GM19193 (cell line): ENCODE measurements around the gene KPNA1.

Experiments
- POLR2A ChIP-seq: IDR thresholded peaks from 4 replicates; pipeline ENCODE4 v1.6.1; 2011; ENCODE audit not compliant: insufficient read depth, insufficient read length; ENCODE audit errors: extremely low read depth

KPNA1 gene

DNA sequence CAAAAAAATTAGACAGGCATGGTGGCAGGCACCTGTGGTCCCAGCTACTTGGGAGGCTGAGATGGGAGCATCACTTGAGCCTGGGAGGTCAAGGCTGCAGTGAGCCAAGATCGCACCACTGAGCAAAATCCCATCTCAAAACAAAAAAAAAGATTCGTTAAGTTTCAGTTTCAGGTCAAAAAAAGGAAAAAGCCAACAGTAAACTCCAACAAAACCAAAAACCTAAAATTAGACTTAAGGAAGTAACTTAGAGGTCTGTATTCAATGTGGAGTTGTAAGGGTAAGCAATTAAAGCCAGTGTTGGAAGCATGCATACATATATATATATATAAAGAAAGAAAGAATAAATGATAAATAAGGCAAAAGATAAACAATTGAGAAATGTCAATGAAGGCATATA, 11.8 kb downstream of the KPNA1 start:
- no peak for TF ChIP-seq POLR2A

DNA sequence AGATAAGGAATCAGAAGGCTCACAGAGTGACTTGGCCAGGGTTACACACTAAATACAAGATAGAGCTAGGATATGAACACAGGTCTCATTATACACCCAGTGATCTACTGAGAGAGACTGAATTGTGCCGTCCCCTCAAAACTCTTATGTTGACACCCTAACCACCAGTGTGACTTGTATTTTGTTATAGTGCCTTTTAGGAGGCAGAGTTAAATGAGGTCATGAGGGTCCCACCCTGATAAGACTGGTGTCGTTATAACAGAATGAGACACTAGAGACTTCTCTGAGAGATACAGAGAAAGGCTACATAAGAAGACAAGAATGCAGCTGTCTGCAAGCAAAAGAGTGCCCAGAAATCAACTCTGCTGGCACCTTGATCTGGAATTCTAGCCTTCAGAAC, 12.6 kb downstream of the KPNA1 start:
- no peak for TF ChIP-seq POLR2A

DNA sequence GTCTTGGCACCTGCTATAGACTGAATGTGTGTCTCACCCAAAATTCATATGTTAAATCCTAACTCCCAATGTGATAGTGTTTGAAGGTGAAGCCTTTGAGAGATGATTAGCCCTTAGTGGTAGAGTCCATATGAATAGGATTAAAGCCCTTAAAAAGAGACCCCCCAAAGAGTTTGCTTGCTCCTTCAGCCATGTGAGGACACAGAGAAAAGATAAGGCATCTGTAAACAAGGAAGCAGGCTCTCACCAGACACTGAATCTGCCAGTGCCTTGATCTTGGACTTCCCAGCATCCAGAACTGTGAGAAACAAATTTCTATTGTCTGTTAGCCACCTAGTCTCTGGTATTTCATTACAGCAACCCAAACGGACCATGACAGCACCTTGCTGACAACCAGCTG, 16.6 kb downstream of the KPNA1 start:
- TF ChIP-seq POLR2A = no peak

DNA sequence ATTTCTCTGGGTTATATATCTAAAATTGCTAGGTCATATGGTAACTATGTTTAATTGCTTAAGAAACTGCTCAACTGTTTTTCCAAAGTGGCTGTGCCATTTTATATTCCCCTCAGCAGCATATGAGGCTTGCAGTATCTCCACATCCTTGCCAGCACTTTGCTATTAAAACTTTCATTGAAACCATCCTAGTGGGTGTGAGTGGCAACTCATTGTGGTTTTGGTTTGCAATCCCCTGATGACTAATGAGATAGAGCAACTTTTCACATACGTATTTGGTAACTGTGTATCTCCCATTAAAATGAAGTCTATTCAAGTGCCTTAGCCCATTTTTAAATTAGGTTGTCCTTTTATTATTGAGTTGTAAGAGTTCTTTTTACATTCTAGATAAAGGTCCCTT, 17.3 kb downstream of the KPNA1 start:
- no peak for TF ChIP-seq POLR2A

DNA sequence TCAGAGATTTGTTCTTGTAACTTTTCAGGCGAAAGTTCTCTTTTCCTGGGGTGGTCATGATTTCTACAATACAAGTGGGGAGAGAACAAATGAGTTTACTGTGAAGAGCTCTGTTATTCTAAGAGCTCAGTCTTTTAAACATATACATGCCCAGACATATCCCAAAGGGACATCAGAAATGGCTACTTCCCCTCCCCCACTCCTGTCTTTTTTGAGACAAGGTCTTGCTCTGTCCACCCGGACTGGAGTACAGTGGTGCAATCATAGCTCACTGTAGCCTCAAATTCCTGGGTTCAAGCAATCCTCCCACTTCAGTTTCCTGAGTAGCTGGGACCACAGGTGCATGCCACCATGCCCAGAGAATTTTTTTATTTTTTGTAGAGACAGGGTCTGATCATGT, 18.2 kb downstream of the KPNA1 start:
- TF ChIP-seq POLR2A = no peak

DNA sequence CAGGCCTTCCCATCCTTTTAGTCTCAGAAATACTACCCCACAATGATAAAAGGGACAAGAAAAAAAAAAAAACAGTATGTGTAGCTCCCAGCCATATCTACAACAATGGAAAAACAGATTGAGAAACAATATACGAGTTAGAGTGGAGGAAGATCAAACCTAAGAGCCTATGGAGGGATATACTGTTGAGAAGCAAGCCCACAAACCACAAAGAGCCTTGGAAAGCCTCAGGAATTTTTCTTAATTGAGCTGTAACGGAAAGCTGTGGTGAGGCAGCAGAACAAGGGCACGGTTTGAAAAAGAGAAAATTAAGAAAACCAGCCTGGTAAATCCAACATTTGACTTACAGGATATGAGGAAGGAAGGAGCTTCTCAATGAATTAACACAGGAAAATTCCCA, 21.4 kb downstream of the KPNA1 start:
- no peak for TF ChIP-seq POLR2A

DNA sequence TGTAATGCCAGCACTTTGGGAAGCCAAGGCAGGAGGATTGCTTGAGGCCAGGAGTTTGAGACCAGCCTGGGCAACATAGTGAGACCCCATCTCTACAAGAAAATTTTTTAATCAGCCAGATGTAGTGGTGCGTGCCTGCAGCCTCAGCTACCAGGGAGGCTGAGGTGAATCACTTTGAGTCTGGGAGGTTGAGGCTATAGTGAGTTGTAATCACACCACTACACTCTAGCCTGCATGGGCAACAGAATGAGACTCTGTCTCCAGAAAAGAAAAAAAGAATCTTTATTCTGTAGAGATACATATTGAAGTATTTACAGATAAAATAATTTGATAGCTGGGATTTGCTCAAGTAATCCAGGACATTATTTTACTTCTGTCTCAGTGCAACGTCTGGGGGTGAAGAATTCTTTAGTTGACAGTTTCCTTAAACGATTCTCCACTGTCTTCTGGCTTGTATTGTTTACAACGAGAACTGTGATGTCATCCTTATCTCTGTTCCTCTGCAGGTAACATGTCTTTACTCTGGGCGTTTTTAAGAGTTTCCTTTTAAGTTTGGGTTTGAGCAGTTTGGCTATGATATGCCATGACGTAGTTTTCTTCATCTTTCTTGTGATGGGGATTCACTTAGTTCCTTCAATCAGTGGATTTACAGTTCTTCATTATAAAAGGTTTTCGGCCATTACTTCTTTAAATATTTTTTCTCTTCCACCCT, 26.3 kb downstream of the KPNA1 start:
- TF ChIP-seq POLR2A = no peak

DNA sequence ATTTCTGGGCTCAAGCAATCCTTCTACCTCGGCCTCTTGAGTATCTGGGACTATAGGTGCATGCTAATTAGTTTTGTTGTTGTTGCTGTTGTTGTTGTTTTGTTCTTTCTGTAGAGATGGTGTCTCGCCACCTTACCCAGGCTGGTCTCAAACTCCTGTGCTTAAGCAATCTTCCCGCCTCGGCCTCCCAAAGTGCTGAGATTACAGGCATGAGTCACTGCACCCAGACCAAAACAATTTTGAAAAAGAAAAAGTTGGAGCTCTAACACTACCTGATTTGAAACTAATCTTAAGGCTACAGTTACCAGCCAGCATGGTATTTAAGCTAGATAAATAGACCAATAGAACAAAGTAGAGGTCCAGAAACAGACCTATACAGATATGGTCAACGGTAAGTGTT, 29.8 kb downstream of the KPNA1 start:
- no peak for TF ChIP-seq POLR2A

DNA sequence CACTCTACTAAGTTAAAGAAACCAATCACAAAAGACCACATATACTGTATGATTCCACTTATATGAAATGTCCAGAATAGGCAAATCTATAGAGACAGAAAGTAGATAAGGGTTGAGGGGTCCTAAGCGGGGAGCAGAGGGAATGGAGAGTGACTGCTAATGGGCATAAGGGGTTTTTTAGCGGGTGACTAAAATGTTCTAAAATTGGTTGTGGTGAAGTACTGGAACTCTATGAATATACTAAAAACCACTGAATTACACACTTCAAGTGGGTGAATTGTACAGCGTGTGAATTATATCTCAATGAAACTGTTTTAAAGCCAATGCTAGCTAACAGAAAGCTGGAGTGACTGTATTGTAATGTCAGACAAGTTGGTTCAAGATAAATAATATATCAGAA, 33.3 kb downstream of the KPNA1 start:
- TF ChIP-seq POLR2A = no peak

DNA sequence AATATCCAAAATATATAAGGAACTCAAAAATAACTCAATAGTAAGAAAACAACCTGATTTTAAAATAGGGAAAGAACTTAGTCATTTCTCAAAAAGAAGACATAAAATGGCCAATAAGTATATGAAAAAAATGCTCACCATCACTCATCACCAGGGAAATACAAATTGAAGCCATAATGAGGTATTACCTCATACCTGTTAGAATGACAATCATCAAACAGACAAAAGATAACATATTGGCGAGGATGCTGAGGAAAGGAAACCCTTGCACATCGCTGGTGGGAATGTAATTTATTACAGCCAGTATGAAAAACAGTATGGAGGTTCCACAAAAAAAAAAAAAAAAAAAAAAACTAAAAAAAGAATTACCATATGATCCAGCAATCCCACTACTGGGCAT, 38.2 kb downstream of the KPNA1 start:
- TF ChIP-seq POLR2A = no peak

DNA sequence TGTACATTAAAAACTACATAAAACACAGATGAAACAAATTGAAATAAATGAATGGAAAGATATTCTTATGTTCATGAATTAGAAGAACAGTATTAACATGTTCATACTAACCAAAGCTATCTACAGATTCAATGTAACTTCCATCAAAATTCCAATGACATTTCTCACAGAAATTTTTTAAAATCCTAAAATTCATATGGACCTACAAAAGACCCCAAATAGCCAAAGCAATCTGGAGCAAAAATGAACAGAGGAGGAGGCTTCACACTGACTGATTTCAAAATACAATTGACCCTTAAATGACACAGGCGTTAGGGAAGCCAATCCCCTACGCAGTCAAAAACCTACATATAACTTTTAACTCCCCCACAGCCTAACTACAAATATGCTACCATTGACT, 39.4 kb downstream of the KPNA1 start:
- no peak for TF ChIP-seq POLR2A

DNA sequence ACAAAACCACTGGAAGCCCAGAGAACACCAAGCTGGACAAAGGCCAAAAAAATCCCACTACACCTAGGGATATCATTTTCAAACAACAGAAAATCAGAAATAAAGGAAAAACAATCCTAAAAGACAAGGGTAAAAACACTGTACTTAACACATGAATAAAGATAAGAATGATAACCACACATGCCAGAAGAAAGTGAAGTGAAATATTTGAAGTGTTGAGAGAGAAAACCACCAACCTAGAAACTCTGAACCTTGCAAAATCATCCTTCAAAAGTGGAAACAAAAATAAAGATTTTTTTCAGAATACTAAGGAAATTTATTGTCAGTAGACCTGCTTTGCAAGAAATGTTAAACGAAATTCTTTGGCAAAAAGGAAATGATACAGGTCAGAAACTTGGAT, 45.1 kb downstream of the KPNA1 start:
- no peak for TF ChIP-seq POLR2A

DNA sequence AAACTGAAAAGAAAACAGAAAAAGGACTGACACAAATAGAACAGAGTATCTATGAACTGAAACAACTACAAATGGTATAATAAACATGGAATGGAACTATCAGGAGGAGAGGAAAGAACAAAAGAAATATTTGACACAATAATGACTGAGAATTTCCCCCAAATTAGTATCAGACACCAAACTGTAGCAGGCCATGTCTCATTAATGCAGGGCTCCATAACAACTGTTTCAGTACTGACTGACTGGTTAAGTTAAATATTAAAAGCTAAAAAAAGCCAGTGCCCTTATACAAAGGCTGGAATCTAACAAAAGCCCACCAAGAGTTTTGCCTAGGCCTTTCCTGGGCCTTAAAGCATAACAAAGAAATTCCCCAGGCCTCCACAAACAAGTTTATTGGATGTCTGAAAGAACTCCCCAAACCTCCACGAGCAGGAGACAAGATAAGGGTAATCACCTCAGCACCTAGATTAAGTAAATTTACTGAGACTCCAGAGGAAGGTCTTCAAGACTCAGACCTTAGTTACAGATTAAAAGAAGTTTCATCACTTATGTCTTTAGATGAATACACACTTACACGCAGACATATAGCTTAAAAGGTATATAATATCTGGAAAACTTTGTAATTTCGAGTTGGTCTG, 45.7 kb downstream of the KPNA1 start:
- no peak for TF ChIP-seq POLR2A

DNA sequence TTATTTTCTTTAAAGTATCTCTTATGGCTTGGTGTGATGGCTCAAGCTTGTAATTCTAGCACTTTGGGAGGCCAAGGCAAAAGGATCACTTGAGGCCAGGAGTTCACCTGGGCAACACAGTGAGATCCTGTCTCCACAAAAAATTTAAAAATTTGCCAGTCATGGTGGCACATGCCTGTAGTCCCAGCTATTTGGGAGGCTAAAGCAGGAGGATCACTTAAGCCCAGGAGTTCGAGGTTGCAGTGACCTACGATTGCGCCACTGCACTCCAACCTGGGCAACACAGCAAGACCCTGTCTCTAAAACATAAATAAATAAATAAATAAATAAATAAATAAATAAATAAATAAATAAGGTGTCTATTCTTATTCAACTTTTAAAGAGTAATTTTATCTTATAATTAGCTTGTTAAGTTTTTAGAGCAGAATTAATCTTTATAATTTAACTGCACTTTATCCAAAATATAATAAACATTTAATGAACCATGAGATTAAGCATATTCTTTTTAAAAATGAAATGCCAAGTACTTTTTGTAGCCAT, 48.0 kb downstream of the KPNA1 start:
- no peak for TF ChIP-seq POLR2A

DNA sequence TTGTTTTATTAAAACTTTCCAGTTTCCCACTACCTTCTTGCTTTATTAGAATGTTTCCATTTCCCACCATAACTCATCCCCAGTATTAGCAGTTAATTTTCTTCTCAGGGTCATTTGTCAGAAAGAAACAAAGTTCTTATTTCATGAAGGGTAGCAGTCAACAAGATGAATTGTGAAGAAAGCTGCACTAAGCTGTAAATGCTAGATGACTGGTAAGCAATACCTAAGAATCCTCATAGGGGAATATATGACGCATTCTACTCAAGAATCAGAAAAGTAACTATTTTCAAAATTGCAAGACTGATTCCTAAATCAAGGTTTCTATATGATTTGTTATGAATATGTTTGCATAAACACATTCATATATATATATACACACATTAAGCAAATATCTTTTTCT, 50.1 kb downstream of the KPNA1 start:
- TF ChIP-seq POLR2A = no peak

DNA sequence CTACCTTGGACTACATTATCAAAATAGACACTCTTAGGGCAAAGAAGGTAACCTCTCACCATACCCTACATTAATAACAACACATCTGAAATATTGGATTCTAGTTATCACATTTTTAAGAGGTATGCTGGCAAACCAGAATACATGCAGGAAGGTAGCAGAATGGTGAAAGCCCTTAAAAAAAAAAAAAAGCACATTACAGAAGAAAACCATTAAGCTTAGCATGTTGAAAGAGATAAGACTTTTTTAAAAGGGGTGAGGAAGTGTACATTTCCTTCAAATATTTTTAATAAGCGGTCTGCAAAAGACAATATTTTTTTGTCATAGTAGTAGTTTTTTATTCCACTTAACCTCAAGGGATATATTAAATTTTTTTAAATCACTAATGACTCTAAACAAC, 52.3 kb downstream of the KPNA1 start:
- no peak for TF ChIP-seq POLR2A
